GM18519 (cell line): ENCODE data around the gene AMOT.
"Not testable (repeated sequence)": the region's sequence is repeated elsewhere in the genome, so short reads cannot be mapped to it uniquely, and the experiment has no call there.

Source experiments
- ATAC-seq: cut with Tn5 transposase; IDR thresholded peaks from one replicate; pipeline ENCODE4 v1.9.1; 2021; ENCODE audit warnings: mild to moderate bottlenecking, moderate library complexity; ENCODE audit not compliant: unreplicated experiment, low FRiP score

AMOT gene, protein sequence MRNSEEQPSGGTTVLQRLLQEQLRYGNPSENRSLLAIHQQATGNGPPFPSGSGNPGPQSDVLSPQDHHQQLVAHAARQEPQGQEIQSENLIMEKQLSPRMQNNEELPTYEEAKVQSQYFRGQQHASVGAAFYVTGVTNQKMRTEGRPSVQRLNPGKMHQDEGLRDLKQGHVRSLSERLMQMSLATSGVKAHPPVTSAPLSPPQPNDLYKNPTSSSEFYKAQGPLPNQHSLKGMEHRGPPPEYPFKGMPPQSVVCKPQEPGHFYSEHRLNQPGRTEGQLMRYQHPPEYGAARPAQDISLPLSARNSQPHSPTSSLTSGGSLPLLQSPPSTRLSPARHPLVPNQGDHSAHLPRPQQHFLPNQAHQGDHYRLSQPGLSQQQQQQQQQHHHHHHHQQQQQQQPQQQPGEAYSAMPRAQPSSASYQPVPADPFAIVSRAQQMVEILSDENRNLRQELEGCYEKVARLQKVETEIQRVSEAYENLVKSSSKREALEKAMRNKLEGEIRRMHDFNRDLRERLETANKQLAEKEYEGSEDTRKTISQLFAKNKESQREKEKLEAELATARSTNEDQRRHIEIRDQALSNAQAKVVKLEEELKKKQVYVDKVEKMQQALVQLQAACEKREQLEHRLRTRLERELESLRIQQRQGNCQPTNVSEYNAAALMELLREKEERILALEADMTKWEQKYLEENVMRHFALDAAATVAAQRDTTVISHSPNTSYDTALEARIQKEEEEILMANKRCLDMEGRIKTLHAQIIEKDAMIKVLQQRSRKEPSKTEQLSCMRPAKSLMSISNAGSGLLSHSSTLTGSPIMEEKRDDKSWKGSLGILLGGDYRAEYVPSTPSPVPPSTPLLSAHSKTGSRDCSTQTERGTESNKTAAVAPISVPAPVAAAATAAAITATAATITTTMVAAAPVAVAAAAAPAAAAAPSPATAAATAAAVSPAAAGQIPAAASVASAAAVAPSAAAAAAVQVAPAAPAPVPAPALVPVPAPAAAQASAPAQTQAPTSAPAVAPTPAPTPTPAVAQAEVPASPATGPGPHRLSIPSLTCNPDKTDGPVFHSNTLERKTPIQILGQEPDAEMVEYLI

DNA sequence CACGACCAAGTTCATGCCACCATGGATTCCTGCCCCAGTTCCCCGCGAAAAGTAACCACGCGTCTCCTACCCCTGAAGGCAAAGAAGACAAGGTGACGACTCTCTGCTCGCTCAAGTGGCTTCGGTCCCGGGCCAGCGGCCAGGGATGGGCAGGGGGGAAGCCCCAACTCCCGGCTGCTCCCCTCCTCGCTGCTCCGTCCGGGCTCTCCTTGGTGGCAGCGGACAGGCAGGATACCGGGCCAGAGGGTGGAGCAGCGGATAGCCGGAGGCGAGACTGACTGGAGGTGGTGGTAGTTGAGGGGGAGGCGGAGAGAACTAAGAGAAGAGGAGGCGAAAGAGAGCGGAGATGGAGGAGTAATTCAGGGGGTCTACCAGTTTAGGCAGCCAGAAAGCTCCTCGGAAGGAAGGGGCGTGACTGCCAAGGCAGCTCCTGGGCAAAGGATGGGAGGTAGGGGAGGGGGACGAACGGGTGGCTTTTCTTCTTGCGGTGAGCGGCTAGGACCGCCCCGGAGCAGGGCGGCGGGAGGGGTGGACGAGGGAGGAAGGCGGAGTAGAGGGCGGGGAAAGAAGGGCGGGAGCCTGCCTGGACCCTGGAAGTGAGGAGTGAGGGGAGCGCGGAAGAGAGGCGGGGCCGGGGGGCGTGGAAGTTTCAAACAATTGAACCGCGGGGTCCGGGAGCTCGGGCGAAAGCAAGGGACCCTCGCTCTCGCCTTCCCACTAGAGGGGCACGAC is at the start of gene AMOT:
Gene AMOT, minus strand, starts transcription at position 450 of the 732 bp plus-strand sequence. CDS start 17,705 bp downstream, outside the sequence.
- ATAC-seq = no peak

DNA sequence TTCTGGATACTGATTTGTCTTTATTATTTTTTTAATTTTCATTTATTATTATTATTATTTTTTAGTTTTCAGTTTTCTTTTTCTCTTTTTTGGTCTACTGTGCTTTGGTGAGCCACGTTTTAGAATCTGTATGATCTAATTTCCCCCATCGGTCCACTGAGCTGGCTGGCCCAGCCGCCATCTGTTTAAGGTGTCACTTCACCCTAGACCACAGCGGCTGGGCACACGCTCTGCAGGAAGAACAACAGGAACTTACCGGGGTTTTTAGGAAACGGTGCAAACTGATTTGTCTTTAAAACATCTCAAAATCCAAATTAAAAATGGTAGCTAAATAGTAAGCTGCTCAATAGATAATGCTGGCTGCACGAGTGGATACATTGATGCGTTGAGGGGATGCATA is 48.8 kb upstream of the AMOT start:
- ATAC-seq = no peak

DNA sequence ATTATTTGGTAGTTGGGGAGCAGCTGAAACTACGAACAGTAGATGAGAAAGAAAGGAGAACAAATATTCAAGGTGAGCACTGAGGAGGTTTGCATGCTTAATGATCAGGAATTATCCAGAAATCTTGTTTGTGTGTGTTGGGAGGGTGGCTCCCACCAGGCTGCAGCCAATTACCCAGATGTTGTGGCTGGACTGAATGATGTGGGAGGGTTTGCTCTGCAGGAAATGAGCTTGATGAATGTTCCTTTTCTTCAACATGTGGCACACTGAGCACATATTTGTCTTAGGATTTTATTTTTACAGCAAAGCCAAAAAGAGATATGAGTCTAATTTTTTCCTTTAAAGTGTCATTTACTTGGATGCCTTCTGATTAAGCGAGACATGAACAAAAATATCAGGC is 48.3 kb upstream of the AMOT start:
- ATAC-seq = no peak

DNA sequence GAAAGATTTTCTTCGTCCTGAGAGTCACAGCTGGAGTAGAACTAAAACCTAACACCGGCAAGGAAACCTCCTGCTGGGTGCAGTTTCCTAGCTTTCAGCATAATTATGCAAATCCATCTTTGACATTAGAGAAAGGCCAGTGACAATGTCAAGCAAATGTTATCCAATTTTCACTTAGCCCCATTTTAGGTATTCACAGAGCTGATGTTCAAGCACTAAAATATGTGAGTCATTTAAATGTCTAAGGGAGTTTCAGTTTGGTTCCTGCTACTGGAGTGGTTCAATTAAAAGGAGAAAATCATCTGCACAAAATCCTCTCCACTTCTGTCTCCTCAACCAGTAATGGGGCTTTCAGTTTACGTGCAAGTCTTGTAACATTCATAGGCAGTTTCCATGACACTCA is 37.1 kb upstream of the AMOT start:
- ATAC-seq = no peak

DNA sequence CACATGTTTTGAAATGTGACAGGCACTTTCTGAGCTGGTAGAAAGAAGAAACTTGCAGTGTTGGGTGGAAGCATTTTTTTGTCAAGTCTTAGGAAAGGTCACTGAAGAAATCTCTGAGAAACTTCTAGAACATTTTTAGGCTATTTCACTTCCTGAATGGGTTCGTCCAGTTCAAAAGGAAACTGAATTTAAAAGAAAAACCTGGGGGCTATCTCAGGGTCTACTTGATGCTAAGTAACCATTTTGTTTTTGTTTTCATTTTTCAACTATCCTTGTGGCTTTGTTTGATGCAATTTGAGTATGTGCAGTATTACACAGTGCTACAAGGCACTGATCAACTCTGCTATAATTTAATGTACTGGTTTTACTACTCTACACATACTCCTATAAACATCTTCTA is 34.0 kb upstream of the AMOT start:
- no peak for ATAC-seq

DNA sequence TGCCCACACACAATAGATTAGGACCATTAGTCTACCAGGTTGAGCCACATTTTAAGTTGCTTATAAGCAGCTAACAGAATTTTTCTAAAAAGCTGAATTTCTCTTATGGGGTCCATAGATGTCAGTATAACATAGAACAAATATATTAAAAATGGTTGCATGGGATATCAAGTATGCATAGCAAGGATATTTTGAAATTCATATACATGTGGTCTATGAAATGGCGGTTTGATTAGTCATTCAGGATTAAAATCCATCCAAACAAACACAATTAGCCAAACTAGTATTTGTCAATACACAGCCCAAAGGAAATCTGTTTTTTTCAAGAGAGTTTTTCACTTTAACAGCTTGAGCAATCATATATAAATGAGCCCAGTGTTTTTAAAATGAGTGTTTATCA is 33.5 kb upstream of the AMOT start:
- ATAC-seq = no peak

DNA sequence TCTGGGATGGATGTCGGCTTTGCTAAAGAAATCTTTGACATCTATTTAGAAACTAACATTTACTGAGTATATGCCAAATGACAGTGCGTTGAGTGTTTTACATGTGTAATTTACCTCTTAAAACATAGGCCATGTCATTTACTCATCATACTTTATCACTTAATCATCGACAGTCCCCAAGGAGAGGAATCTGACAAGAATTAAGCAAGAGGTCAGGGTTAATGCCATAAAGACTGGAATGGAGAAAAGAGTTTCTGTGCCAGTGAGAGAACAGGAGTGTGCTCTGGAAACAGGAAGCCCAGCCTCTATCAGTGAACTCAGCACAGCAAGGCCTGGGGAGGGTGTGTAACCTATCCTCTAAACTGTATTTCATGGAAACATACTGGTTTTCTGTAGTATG is 28.0 kb upstream of the AMOT start:
- ATAC-seq = no peak

DNA sequence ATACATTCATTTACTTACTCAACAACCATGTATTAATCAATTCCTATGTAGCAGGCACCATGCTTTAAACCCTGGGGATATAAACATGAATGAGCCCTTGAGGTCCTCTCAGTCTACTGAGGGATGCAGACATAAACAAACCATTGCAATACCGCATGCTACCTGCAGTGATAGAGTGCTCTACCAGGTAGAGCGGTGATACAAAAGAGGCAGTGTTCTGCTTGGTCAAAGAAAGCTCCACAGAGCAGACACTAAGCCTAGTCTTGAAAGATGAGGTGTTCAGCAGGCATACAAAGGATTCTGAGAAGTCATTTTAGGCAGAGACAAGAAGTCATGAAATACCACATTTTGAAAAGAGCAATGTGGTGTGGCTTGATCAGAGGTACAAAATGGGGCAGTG is 26.9 kb upstream of the AMOT start:
- ATAC-seq = peak; percentile 89

DNA sequence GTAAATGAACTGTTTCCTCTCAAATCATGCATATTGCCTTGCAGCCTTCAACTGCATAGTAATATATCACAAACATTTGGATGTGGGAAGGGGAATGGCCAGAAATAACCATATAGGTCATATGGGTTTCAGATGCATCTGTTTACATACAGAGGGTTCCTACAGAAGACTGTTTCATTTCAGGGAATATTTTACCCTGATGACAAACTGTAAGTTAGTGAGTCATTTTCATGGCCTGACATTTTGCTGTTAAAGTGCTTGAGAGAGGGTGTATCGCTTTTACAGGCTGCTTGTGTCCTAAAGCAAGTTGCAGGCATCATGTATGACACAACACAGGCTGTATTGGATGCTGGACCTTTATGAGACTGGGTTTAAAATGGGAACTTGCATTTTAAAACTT is 25.5 kb upstream of the AMOT start:
- no peak for ATAC-seq

DNA sequence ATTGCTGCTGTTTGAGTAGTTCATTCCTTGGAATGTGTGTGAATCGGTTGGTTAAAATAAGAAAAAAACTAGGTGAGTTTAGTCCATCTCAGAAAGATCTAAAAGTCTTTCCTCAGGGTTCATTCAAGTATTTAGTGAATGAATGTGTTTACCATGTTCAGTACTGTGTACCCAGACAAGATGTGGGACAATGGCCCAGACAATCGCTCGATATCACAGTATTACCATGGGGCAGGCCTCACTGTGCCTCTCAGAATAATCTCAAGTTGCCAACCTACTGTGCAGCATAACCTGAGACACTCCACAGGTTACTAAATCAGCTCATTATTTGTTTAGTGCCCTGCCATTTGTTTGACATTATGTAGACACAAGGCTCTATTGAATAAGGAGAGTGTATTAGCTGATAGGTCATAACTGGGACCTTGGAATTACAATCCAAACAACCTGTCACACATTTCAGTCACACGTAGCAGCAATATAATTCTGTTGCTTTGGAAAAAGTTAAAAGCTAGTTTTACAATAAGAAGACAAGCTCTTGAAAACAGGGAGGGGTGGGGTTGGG is 24.9 kb upstream of the AMOT start:
- ATAC-seq = no peak

DNA sequence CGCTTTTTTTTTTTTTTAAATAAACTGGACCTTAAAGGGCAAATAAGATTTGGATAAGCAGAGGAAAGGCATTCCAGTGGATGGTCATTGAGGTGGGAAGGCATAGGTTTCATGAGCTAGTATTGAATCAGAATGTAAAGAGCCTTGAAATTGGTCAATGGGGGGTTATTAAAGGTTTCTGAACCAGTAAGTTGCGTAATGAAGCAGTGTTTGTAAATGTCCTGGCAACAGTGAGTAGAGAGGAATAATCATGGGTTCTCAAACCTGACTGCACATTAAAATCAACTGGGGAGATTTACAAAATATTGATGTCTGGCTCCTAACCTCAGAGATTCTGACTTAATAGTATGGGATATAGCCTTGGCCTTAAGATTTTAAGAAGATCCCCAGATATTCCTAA is 23.2 kb upstream of the AMOT start:
- ATAC-seq = no peak

DNA sequence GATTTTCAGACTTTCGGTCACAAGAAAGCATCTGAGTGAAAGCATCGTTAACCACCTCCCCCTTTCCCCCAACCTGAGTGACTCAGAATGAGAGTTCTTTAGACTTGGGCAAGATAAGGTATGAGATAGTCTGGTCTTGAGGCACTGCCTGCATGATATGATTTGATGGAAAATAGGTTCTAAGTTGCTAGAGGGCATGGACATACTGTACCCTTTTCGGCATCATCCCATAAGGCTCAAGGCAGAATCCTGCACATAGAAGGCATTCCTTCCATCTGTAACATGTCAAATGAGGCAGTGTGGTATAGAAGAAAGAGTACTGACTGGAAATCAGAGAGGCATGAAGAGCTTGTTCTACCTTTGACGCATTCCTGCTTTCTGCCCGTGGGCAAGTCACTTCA is 16.8 kb upstream of the AMOT start:
- no peak for ATAC-seq

DNA sequence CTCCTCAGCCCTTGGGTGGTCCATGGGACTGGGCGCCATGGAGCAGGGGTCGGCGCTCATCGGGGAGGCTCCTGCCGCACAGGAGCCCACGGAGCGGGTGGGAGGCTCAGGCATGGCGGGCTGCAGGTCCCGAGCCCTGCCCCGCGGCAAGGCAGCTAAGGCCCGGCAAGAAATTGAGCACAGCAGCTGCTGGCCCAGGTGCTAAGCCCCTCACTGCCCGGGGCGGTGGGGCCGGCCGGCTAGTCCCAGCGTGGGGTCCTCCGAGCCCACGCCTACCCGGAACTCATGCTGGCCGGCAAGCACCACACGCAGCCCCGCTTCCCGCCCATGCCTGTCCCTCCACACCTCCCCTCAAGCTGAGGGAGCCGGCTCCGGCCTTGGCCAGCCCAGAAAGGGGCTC is 14.3 kb upstream of the AMOT start:
- ATAC-seq = not testable (repeated sequence)

DNA sequence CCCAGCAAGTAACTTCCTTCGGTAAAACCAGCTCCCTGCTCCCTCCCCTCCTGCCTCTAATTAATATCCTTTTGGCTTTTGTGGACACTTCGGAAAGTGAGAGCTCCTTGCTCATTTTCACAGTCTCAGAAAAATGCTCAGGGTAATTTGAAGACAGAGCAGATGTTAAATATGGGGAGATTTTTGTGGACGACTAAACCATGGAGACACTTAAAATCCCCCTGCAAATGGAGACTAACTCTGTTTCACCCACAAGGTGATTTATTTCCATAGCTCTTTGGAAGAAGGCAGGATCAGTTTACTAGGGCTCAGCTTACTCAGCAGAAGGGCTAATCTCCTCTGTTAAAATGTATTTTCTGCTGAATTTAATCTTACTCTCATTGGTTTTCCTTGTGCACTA is 12.2 kb upstream of the AMOT start:
- ATAC-seq = no peak

DNA sequence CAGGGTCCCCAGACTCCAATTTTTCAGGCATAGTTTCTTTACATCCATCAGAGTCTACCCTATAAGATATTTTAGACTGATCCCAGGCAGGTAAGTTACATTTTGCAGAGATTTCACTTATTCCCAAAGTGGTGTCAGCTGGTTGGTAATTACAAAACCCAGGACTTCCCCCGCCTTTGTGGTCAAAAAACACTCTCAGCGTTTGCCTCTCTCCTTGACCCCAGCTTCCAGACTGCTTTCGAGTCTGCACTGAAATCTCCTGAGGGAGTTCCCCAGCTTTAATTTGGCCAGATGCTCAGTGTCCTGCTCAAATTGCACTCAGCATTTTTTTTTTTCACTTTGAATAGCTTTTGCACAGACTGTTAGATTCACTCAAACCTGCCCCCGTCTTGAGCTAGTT is 11.2 kb upstream of the AMOT start:
- ATAC-seq = peak; percentile 37

DNA sequence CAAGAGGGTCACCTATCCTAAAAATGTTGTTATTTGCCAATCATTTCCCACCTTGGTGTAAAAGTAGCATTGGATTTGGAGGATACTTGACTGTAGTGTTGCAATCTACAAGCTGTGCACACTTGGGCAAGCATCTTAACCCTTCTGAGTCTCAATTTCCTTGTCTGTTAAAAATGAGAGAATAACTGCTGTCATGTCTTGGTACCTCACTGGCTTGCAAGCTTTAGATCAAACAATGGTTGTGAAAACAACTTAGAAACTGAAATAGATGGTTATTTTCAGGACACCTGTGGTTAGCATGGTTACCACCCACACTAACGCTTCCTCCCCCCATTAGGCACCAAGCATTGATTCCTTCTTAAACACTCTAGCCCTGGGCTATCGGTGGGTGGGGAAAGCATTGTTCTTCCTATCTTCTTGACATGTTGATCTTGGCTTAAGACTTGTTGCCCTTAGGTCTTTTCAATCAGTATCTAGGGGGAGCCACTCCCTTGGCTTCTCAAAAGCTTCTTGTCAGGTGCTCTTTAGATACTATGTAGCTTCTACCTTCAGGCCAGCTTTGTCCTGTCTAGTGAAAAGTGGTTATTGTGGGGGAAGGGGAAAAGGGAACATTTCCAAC is 10.6 kb upstream of the AMOT start:
- ATAC-seq = peak; percentile 90

DNA sequence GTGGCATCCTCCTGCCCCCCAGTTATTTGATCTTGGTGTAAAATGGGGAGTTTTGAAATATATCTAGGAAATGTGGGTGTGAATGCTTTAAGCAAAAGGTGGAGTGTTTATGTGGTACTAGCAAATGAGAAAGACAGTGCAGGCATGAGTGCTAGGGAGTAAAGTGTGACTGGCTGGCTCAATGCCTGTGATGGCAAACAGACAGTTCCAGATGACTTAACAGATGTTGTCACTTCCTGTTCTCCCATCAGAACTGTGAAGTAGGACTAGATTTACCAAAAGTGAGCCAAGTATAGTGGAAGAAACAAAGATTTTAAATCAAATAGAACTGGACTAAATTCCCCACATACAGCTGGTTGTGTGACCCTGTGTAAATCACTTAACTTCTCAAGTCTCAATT is 8.4 kb upstream of the AMOT start:
- ATAC-seq = peak; percentile 31

DNA sequence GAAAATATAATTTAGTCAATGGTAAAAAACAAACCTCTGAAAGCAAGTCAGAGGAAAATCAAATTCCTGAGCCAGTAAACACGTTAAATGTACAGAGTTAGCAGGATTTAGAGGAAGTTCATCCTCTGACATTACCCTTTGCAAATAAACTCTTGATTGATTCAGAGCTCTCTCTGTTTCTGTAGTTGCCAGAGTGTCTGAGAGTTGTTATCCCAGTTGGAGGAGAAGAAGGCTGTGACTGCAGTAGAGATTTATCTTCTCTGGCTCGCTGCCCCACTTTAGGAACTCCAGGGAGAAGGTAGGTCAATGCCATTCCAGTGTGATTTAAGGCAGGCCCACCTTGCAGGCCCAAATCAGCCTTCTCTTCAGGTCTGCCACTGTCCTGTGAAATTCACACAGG is 6.2 kb upstream of the AMOT start:
- no peak for ATAC-seq

DNA sequence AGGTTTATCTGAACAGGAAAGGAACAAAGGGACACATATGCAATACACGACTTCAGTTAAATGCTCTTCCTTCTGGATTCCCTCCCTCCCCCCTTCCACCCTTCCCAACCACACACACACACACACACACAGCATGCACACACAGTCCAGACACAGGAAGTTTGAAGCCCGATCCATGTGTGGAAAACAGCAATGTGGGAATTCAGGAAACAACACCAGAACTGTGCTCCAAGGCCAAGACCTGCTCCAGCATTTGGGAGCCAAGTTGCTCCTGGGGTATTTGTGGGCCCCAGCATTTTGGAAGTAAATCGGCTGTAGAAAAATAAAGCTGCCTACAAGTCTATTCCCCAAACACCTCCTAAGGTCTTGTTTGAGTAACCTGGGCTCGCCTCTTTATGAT is 5.6 kb upstream of the AMOT start:
- ATAC-seq = no peak

DNA sequence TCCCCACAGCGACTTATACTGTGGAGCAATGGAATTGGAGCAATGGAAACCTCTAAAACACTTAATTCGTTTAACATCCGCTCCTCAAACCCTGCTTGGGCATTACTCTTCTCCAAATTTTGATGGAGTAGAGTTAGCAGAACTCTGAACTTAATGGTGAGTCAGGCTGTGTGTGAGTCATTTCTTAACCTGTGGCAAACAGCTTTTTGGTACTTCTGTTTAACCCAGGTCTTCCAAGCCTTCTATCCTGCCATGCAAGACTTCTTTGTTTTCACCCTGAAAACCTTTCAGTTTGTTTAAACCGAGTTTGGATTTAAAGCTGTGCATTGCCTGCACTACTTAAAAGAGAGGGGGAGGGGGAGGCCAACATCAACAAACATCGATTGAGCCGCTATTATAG is 3.6 kb upstream of the AMOT start:
- peak; percentile 19 for ATAC-seq
